ENCODE results near the gene EAF2.

- TF ChIP-seq JUNB (CRISPR knock-in tag; IDR thresholded peaks at IDR 0.05; ENCODE audit: borderline replicate concordance) (no peak), RAD21 (CRISPR knock-in tag; IDR thresholded peaks at IDR 0.05) (no peak), SIN3A (IDR thresholded peaks at IDR 0.05; ENCODE audit: borderline replicate concordance, low read depth, low read length) (no peak), CTCF (CRISPR knock-in tag; IDR thresholded peaks at IDR 0.05) (no peak), ARNTL (CRISPR knock-in tag; IDR thresholded peaks at IDR 0.05) (no peak), POLR2A (IDR thresholded peaks at IDR 0.05; ENCODE audit: insufficient read depth in 1 of 2, low read depth in 2 of 2, low read length in 2 of 2) (no peak), TARDBP (CRISPR knock-in tag; IDR thresholded peaks at IDR 0.05) (no peak), CEBPB (IDR thresholded peaks at IDR 0.05; ENCODE audit: borderline replicate concordance, low read depth, low read length) (no peak), ZNF121 (CRISPR knock-in tag; IDR thresholded peaks at IDR 0.05) (no peak)
Measured at GRCh38 chr3:121896823-121897222, 61.8 kb downstream of the EAF2 start.

Data from HepG2 (cell line).